Right ventricle myocardium inferior (tissue), 1 donor: ENCODE data around the gene PARD6G. TPM values are rescaled to one million over a fixed set of nuclear protein-coding genes. Genes with fewer than 3 reads are reported as not detected.
"Not testable (repeated sequence)": the region's sequence is repeated elsewhere in the genome, so short reads cannot be mapped to it uniquely, and the experiment has no call there.

Experiments used
- ATAC-seq: fragments of 200-7000 bp; cut with Tn5 transposase; one replicate; pipeline ENCODE4 v1.9.1; 2020; ENCODE audit warnings: mild to moderate bottlenecking, moderate library complexity
- DNase-seq: peaks from one replicate; pipeline ENCODE4 v3.0.0; 2021; ENCODE audit errors: missing footprints
- intact Hi-C: fragments of 100-400 bp; cut with DNase I; formaldehyde crosslinking; loops from one replicate; pipeline ENCODE4 v1.11.0; 2022
- total RNA-seq: library from RNA; stranded (reverse); fragmentation: NEBNext Ultra II Directional; extraction: Animal tissue kit (Norgen Biotek cat#: 25700); gene quantifications from one replicate; pipeline ENCODE4 v1.2.1, GENCODE V29; 2021
- donor health status: DM: no; HTN: yes; CAD: no; lungs with severe emphysema.

PARD6G gene
- total RNA-seq, 1 donor from 2014 or later = 2.1 TPM

DNA sequence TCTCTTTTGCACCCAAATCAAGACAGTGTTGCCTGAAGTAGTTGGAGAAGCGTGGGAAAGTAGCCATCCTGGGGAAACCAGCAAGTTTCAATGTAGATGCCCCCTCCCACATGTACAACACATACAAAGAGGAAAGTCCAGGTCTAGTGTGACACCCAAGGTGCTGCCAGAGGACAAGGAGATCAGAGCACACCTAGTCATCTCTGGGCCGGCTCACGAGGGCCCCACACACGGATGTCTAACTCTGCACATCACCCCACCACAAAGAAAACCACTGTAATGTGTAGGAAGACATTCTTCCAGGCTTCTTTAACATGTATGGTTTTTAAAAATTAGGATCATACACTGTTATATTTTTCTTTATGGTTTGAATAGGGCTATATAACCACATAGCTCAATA is 21.6 kb downstream of the PARD6G start:
- ATAC-seq (no peak), DNase-seq (no peak)
- intact Hi-C loops = no loop called here

DNA sequence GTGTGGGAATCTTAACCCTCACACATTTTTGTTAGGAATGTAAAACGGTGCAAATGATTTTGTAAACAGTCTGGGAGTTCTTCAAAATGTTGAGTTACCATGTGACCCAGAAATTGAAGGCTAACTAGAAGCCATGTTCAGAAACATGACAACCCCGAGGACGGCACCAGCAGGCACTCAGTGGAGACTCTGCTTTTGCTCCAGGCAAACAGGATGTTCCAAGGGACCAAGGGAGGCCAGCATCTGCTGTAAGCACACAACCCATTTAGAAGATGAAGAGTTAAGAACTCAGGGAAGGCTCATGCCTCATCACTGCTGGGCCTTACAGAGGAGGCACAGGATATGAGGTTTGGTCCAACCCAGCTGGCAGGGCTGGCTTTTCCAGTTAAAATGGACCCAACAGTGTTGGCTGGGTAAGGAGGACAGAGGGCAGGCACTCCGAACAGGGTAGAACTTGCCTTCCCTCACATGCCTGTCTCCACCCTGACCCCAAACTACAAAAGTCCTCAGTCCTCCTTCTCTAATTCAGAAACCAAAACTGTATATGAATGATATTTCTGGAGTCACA is 23.6 kb downstream of the PARD6G start:
- intact Hi-C loops = no loop called here
- no peak for ATAC-seq
- no peak for DNase-seq

DNA sequence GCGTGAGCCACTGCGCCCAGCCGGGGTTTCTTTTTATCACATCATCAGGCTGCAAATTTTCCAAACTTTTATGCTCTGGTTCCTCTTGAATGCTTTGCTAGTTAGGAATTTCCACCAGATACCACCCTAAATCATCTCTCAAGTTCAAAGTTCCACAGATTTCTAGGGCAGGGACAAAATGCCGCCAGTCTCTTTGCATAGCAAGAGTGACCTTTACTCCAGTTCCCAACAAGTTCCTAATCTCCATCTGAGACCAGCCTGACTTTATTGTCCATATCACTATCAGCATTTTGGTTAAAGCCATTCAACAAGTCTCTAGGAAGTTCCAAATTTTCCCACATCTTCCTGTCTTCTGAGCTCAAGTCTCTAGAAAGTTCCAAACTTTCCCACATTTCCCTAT is 27.8 kb downstream of the PARD6G start:
- ATAC-seq, intact Hi-C loops, DNase-seq: not testable (repeated sequence)

DNA sequence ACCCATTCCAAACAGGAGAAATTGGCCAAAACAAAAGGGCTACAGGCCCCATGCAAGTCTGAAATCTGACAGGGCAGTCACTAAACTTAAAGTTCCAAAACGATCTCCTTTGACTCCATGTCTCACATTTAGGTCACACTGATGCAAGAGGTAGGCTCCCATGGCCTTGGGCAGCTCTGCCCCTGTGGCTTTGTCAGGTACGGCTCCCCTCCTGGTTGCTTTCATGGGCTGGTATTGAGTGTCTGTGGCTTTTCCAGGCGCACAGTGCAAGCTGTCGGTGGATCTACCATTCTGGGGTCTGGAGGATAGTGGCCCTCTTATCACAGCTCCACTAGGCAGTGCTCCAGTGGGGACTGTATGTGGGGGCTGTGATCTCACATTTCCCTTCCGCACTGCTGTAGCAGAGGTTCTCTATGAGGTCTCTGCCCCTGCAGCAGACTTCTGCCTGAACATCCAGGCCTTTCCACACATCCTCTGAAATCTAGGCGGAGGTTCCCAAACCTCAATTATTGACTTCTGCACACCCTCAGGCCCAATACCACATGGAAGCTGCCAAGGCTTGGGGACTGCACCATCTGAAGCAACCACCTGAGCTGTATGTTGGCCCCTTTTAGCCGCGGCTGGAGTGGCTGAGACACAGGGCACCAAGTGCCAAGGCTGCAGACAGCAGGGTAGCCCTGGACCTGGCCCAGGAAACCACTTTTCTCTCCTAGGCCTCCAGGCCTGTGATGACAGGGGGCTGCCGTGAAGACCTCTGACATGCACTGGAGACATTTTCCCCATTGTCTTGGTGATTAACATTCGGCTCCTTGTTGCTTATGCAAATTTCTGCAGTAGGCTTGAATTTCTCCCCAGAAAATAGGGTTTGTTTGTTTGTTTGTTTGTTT is 28.7 kb downstream of the PARD6G start:
- no peak for ATAC-seq
- DNase-seq = no peak
- intact Hi-C loops = no loop called here

DNA sequence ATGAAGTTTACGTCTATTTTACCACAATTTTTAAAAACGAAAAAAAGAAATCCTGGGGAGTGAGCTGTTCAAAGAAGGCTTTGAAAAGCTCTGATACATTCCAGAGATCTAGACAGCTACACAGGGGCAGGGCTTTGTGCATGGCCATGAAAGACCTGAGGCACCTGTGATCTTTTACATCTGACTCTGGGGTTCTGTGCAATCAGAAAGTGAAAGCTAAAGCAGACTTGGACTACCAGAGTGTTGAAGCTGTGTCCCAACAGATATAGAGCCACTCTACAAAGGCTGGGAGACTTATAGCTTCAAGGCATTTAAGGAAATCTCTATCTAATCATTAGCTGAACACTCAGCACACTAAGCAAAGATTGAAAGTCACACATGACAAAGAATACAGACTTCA is 34.1 kb downstream of the PARD6G start:
- intact Hi-C loops = no loop called here
- DNase-seq (no peak), ATAC-seq (no peak)

DNA sequence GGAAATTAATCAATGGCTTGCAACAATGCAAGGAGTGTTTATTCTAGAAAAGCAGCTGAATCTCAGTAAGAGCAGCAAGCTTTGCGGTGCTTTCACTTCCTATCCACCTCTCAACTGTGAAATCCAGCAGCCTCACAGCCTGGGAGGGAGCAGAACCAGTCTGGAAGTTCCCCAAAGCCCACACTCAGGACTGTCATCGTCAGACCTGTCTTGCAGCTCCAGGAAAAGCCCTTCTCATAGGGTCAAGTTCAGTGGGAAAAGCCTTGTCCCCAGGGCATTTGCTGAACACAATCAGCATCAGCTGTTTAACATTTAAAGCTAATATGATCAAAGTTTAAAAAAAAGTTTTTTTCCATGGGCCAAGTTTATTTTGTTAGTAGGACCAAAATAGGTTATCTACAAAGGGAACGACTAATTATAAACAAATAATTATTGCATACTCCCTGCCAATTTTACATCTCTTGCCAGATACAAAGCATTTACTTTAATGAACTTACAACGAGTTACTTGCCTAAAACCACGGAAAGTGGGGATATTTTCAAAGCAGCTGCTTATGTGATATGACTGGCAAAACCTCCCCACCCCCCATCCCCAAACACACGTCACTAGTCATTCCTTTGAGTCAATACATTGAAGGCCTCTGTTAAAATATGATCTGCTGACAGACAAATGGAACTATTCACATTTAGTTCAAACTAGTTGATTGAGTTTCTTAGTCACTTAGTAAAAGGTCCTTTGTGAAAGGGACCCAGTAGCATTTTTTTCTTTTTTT is 36.8 kb downstream of the PARD6G start:
- no peak for DNase-seq
- intact Hi-C loops = no loop called here
- no peak for ATAC-seq

DNA sequence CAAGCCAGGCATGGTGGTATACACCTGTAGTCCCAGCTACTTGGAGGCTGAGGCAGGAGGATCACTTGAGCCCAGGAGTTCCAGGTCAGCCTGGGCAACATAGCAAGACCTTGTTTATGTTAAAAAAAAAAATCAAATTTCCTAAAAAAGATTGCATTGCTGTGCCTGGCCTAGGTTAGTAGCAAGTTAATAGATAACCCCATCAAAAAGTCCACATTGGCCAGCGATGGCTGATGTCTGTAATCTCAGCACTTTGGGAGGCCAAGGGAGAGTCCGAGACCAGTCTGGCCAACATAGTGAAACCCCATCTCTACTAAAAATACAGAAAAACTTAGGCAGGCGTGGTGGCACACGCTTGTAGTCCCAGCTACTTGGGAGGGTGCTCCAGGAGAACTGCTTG is 38.7 kb downstream of the PARD6G start:
- intact Hi-C loops = no loop called here
- DNase-seq (no peak), ATAC-seq (no peak)

DNA sequence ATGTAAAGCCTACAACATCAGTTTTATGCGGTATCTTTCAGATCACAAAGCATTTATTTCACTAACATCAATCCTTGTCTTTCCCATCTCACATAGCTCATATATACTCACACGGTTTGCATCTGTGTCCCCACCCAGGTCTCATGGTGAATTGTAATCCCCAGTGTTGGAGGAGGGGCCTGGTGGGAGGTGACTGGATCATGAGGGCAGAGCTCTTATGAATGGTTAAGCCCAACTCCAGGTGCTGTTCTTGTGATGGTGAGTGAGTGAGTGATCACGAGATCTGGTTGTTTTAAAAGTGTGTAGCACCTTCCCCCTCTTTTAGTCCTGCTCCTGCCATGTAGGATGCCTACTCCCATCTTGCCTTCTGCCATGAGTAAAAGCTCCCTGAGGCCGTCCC is 42.0 kb downstream of the PARD6G start:
- intact Hi-C loops = no loop called here
- DNase-seq (no peak), ATAC-seq (no peak)

DNA sequence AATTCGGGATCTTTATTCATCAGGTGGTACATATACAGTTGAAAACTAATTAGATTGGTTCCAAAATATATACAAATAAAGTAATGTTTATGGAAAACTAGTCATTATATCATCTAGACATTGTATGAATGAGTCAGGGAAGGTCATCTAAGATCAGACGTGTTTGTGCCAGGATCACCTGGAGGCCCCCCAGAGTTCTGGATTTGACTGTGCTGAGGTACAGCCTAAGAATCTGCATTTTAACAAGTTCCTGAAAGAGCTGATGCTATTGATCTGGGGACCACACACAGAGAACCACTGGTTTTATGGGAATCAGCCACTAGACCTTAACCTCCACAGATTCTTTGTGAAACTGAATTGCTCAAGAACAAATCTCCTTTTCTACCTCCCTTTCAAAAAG is 43.2 kb downstream of the PARD6G start:
- no peak for ATAC-seq
- intact Hi-C loops = no loop called here
- DNase-seq = no peak

DNA sequence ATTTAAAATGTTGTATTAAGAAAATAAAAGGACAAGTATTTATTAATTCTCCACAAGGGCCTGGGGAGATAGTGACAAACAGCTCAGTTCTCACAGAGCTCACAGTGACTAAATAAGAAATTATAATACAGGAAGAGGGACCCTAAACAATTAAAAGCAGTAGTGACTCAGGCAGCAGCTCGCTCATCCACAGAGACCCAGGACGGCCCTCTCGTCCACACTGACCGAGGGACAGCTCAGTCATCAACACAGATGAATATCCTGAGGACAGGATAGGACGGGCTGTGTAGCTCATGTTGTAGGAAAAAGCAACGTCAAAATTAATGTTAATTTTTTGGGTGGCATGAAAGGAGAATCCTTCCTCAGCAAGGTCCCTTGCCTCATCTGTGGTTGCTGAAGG is 44.1 kb downstream of the PARD6G start:
- intact Hi-C loops = no loop called here
- ATAC-seq (no peak), DNase-seq (no peak)

DNA sequence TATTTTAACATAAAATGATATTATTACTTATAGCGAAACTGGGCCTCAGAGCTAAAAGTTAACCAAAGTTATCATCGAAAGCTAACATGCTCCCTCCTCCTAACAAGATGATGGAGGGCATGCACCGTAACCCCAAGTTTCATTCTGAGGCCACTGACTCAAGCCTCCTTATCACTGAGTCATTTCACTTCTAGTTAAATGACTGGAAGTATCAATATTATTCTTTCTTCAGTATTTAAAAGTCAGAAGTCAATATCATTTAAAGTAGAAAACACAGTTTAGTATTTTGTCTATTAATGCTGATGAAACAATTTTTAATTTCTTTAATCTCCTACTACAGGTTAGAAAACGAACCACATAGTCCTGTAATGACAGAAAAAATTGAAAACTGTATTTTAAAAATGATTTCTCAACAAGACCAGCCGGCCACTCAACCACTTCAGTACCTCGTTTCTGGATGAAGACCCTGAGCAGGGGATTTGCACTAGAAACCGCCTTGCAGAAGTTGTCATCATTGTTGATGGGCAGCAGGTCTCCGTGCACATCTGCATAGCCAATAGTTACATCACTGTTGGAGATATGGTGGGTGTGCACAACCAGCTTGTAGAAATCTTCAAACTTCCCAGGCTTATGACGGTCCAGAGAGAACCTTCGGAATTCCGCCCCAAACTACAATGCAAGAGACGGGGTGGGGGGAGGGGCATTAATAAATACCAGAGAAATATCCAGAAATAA is 44.9 kb downstream of the PARD6G start:
- ATAC-seq (no peak), DNase-seq (no peak)
- intact Hi-C loops = no loop called here

DNA sequence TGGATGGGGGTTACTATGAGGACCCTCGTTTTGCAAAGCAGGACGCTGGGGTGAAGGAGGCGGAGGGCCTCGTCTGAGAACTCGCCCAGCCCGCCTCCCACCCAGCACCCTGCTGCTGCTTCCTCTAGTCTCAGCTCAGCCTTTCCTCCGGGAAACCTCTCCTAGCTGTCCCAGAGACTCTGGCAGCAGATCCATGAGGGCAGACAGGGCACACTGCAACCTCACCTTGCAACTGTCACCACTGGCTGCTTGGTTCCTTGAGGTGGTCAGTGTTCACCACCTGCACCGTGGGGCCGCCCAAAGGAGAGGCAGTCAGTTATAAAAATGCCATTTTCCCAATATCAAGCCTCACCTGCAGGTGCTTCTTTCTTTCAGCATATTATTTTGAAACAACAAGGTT is 45.6 kb downstream of the PARD6G start:
- intact Hi-C loops = no loop called here
- DNase-seq (no peak), ATAC-seq (no peak)

DNA sequence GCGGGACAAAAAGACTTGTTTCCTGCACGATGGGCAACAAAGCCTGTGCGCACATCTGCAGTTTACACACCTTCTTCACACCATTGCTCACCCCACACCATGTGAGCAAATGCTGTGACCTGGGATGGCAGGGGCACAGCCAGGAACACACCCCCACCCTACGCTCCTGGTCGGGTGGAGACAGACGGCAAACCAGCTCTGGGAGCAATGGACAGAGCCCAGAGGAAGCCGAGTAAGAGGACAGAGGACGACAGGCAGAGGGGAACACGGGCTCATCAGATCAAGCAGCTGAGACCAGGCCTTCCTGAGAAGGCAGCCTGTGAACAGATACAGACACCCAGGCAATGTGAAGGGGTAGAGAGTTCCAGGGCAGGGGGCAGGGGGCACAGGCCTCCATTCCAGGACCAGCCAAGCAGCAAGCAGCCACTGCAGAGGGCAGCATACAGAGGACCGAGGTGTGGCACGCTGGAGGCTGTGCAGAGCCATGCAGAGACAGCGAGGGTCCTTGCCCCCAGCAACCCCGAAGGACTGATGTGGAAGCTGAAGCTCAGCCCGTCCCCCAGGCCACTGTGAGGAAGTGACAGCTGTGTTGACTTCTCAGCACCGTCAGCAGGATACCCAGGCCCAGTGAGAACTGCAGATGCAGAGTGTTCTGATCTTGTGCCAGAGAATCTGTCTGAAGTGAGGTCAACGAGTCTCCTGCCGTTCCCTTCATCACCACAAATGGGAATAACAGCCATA is 46.2 kb downstream of the PARD6G start:
- intact Hi-C loops = no loop called here
- ATAC-seq = no peak
- no peak for DNase-seq

DNA sequence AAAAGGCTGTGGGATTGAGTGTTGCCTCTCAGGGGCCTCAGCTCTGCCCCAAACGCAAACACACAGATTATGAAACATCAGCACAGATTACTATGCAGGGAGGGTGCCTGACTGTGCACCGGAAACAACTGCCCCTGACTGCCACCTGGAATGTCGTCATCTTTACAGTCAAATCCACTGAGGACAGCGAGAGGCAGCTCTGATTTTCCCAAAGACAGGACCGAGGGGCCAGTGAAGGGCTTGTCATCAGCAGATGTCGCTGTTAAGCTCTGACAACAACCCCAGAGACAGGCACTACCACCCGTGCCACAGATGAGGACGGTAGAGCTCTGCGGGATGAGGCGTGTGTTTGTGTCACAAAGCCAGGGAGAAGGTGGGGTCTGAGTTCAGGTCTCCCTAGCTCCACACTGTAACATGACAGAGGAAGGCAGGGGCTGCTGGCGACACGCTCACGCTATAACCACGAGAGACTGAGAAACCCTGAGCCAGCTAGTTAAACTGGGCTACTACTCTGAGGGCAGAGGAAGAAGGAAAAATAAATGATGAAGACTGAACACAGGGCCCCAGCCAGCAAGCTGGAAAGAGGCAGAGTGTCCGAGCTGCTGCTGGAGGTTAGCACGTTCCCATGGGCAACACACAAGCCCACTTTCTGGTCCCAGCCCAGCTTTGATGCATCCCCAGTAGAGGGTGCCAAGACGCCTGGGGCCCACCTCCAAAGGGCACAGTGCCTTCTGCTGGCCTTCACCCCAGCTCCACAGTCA is 47.0 kb downstream of the PARD6G start:
- DNase-seq (no peak), ATAC-seq (no peak)
- intact Hi-C loops = no loop called here

DNA sequence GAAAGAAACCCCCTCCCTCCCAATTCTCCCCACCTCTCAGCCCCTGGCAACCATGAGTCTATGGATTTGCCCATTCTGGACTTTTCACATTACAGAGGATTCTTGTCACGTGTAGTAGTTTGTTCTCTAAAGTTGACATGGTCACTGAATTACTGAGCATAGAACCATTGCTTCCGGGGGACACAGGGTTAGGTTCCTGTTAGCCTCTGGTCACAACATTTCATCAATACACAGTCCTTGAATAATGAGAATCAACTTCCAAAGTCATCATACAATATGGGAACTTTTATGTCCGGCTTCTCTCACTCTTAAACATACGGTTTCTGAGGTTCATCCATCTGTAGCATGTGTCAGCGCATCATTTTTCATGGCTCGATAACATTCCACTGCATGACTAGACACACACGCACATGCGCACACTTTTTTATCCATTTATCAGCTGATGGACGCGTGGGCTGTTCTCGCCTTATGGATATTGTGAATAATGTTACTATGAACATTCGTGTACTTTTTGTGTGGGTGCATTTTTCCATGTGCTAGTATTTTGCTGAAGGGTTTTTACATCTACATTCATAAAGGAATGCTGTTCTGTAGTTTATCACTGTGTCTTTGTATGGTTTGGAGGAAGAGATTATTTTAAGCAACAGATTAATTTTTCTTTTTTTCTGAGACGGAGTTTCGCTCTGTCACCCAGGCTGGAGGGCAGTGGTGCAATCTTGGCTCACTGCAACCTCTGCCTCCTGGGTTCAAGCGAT is 48.1 kb downstream of the PARD6G start:
- ATAC-seq (no peak), DNase-seq (no peak)
- intact Hi-C loops = no loop called here

DNA sequence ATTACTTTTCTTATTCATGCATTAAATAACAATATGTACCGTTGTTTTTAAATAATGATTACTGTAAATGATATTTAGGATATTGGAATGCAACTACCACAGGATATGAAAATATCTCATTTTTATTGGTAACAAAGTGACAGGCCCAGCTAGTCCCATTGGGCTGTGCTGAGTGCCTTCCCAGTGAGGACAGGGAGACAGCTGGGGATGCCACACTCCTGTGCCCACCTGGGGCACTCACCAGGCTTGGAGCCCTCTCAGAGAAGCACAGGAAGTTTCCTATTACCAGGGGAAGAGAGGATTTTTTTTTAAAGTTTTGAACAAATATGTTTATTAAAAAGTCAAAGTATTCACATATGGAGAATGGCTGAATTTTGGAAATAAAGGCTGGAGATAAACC is 48.9 kb downstream of the PARD6G start:
- intact Hi-C loops = no loop called here
- DNase-seq (no peak), ATAC-seq (no peak)

DNA sequence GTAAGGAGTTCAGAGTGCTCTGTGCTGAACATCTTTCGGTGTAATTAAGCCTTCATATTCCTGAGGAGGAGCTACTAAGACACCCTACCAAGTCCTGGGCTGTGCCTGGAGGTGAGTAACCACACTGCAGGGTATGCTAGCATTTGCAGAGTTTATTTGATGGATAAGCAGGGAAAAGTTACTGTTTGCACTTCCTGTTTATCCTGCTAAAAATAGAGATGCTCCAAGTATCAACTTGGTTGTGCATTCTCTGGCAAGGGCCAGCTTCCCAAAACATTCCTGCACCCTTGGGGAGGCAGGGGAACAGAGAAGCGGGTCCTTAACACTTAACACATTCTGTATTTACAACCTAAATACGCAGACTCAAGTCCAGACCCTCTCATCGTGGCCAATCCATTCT is 49.8 kb downstream of the PARD6G start:
- ATAC-seq = no peak
- intact Hi-C loops = no loop called here

More for the DNA sequence above, 49.8 kb downstream of the PARD6G start:
- no peak for DNase-seq
